K562 (cell line): ENCODE measurements around the gene KCNJ9. TPM values are rescaled to one million over a fixed set of nuclear protein-coding genes. Genes with fewer than 3 reads are reported as not detected.

Experiments
- ATAC-seq: fragments of 200-7000 bp; cut with Tn5 transposase; 3 replicates; pipeline ENCODE4 v1.9.1; 2020; ENCODE audit warnings: moderate library complexity
- BruUV-seq: library from RNA; stranded (reverse); fragments of 400-500 nt; replicated peaks from 2 replicates; lab custom pipeline; 2021; lab: Mats Ljungman, UMichigan
- CTCF ChIA-PET: fragments of 300-600 bp; formaldehyde crosslinking; extraction: SDS; loops from one replicate; lab custom pipeline; 2021; ENCODE audit warnings: low intra/inter-chr PET ratio; lab: Yijun Ruan, JAX
- POLR2A ChIA-PET: fragments of 300-600, 350-650 bp; sonication (Branson Sonifier 250); formaldehyde crosslinking; extraction: SDS; loops from one replicate; lab custom pipeline; 2021; ENCODE audit warnings: antibody characterized with exemption, inconsistent platforms; lab: Yijun Ruan, JAX
- DNase-seq, 4 experiments: peaks; one replicate each; pipeline versions ENCODE4 v3.0.0 to v3.0.0-alpha.2; 2011 to 2018; ENCODE audit warnings: low spot score in 3 of 4, mixed read lengths in 3 of 4; ENCODE audit errors: extremely low read depth in 1 of 4
- FAIRE-seq: peaks from 2 replicates; lab custom pipeline; 2011; peaks lifted over from hg19 to GRCh38; lab: Jason Lieb, UNC
- H2AFZ ChIP-seq: 2 replicates; pipeline ENCODE4 v1.6.0; 2011; ENCODE audit warnings: low read depth, low read length, control low read depth, inconsistent platforms
- H3K27ac ChIP-seq: fragments of 200-600 bp; 3 replicates; pipeline ENCODE4 v1.8.0; 2011; ENCODE audit warnings: low read depth, mild to moderate bottlenecking, control low read depth, inconsistent platforms, low read length, moderate library complexity, mixed read lengths; ENCODE audit errors: extremely low read depth
- H3K27me3 ChIP-seq, 2 experiments: fragments of 300-600 bp in 1 of 2; 2 replicates in 1 of 2; 3 replicates in 1 of 2; pipeline versions ENCODE4 v1.6.0 to v1.8.0; 2011; ENCODE audit warnings: inconsistent platforms in 2 of 2, low read length in 2 of 2, mild to moderate bottlenecking in 1 of 2, mixed read lengths in 1 of 2, moderate library complexity in 1 of 2; ENCODE audit not compliant: control insufficient read depth in 2 of 2, insufficient read depth in 2 of 2
- H3K36me3 ChIP-seq: fragments of 300-600 bp; 3 replicates; pipeline ENCODE4 v1.8.0; 2011; ENCODE audit warnings: mild to moderate bottlenecking, low read length, inconsistent platforms; ENCODE audit not compliant: control insufficient read depth, insufficient read depth
- H3K4me1 ChIP-seq, 2 experiments: fragments of 200-600 bp in 1 of 2; replicated peaks in 1 of 2; 2 replicates in 1 of 2; 3 replicates in 1 of 2; pipeline versions ENCODE4 v1.5.1 to v1.8.0; 2011; ENCODE audit warnings: inconsistent platforms in 2 of 2, low read length in 2 of 2, mild to moderate bottlenecking in 1 of 2, mixed read lengths in 1 of 2, moderate library complexity in 1 of 2; ENCODE audit not compliant: control insufficient read depth in 2 of 2, insufficient read depth in 2 of 2
- H3K4me2 ChIP-seq: 2 replicates; pipeline ENCODE4 v1.6.1; 2011; ENCODE audit warnings: low read length, control low read depth, inconsistent platforms, mixed read lengths; ENCODE audit not compliant: insufficient read depth
- H3K4me3 ChIP-seq: fragments of 200-600 bp; sonication (generic), shearing (Covaris generic); 2 replicates; pipeline ENCODE4 v1.5.1; 2016; ENCODE audit warnings: control low read depth, inconsistent platforms
- H3K79me2 ChIP-seq: fragments of 200-600 bp; 3 replicates; pipeline ENCODE4 v1.8.0; 2011; ENCODE audit warnings: low read length, inconsistent platforms; ENCODE audit not compliant: control insufficient read depth, insufficient read depth
- H3K9ac ChIP-seq, 2 experiments: 2 replicates each; pipeline versions ENCODE4 v1.6.0 to v1.6.1; 2011; ENCODE audit warnings: low read depth in 2 of 2, low read length in 2 of 2, control low read depth in 1 of 2, inconsistent platforms in 1 of 2, mild to moderate bottlenecking in 1 of 2, mixed read lengths in 1 of 2; ENCODE audit not compliant: insufficient read depth in 1 of 2
- H3K9me1 ChIP-seq: one replicate; pipeline ENCODE4 v1.6.0; 2011; ENCODE audit warnings: inconsistent platforms, mild to moderate bottlenecking, low read length, moderate library complexity; ENCODE audit not compliant: control insufficient read depth, insufficient read depth
- H3K9me3 ChIP-seq: replicated peaks from 2 replicates; pipeline ENCODE4 v1.5.1; 2011; ENCODE audit warnings: low read depth, low read length, inconsistent platforms; ENCODE audit not compliant: control insufficient read depth, insufficient read depth
- H4K20me1 ChIP-seq: replicated peaks from 2 replicates; pipeline ENCODE4 v1.6.1; 2011; ENCODE audit warnings: low read length, inconsistent platforms, mixed read lengths; ENCODE audit not compliant: control insufficient read depth, insufficient read depth
- BRD9 ChIP-seq: fragments of 450-650 bp; IDR thresholded peaks from 2 replicates; pipeline ENCODE4 v1.6.1; 2018; ENCODE audit warnings: low read depth; ENCODE audit not compliant: partially characterized antibody
- CHD2 ChIP-seq: IDR thresholded peaks from 2 replicates; pipeline ENCODE4 v1.6.1; 2011; ENCODE audit warnings: low read depth, low read length
- E2F1 ChIP-seq: sonication (generic); formaldehyde crosslinking; IDR thresholded peaks from 2 replicates; pipeline ENCODE4 v1.8.1; 2023; ENCODE audit warnings: mild to moderate bottlenecking, missing genetic modification reagents, moderate library complexity
- E2F3 ChIP-seq: fragments of 250-450 bp; sonication (Bioruptor Pico); IDR thresholded peaks from 2 replicates; pipeline ENCODE4 v1.4.0; 2020; ENCODE audit warnings: mild to moderate bottlenecking
- HMG20B ChIP-seq: fragments of 250-450 bp; sonication (Bioruptor Pico); IDR thresholded peaks from 2 replicates; pipeline ENCODE4 v1.5.0; 2021; ENCODE audit warnings: mild to moderate bottlenecking
- MTF1 ChIP-seq: fragments of 250-450 bp; sonication (Bioruptor Pico); IDR thresholded peaks from 2 replicates; pipeline ENCODE4 v1.9.0; 2021; ENCODE audit warnings: moderate library complexity, mild to moderate bottlenecking, inconsistent platforms, borderline replicate concordance
- NR2C1 ChIP-seq, 2 experiments: fragments of 450-650 bp; IDR thresholded peaks; 2 replicates each; pipeline ENCODE4 v1.6.1; 2017; ENCODE audit warnings: mild to moderate bottlenecking in 2 of 2, antibody characterized with exemption in 1 of 2, inconsistent platforms in 1 of 2, missing compliant biosample characterization in 1 of 2, missing genetic modification characterization in 1 of 2
- NRF1 ChIP-seq, 2 experiments: fragments of 450-650 bp; IDR thresholded peaks in 1 of 2; conservative IDR thresholded peaks in 1 of 2; 2 replicates each; pipeline ENCODE4 v1.6.1; 2014; ENCODE audit warnings: mild to moderate bottlenecking in 2 of 2
- SIN3A ChIP-seq, 2 experiments: fragments of 150-350 bp in 1 of 2; IDR thresholded peaks; 2 replicates each; pipeline ENCODE4 v1.6.1; 2011 to 2016; ENCODE audit warnings: borderline replicate concordance in 2 of 2, low read depth in 2 of 2, low read length in 2 of 2, mild to moderate bottlenecking in 2 of 2, moderate library complexity in 2 of 2; ENCODE audit not compliant: control insufficient read depth in 1 of 2
- THRB ChIP-seq: fragments of 450-650 bp; formaldehyde crosslinking; conservative IDR thresholded peaks from 2 replicates; pipeline ENCODE4 v1.4.0; 2022; ENCODE audit warnings: mild to moderate bottlenecking, missing genetic modification characterization
- TRIM25 ChIP-seq: fragments of 450-650 bp; IDR thresholded peaks from 2 replicates; pipeline ENCODE4 v1.7.0; 2016; ENCODE audit warnings: borderline replicate concordance
- ZC3H8 ChIP-seq: fragments of 450-650 bp; IDR thresholded peaks from 2 replicates; pipeline ENCODE4 v1.6.1; 2017
- ZNF212 ChIP-seq: fragments of 450-650 bp; formaldehyde crosslinking; IDR thresholded peaks from 2 replicates; pipeline ENCODE4 v1.4.0; 2020; ENCODE audit warnings: mild to moderate bottlenecking
- ZNF584 ChIP-seq: fragments of 200-800 bp; sonication (Bioruptor generic); IDR thresholded peaks from 2 replicates; pipeline ENCODE4 v1.6.1; 2016; ENCODE audit warnings: low read depth, mild to moderate bottlenecking, missing genetic modification characterization, missing compliant biosample characterization
- ZNF586 ChIP-seq: fragments of 450-650 bp; formaldehyde crosslinking; conservative IDR thresholded peaks from 2 replicates; pipeline ENCODE4 v1.4.0; 2020; ENCODE audit warnings: mild to moderate bottlenecking, moderate library complexity
- ZNF699 ChIP-seq: fragments of 250-450 bp; sonication (Bioruptor Pico); IDR thresholded peaks from 2 replicates; pipeline ENCODE4 v1.8.0; 2021; ENCODE audit warnings: mild to moderate bottlenecking, moderate library complexity; ENCODE audit not compliant: insufficient replicate concordance
- ZNF785 ChIP-seq: fragments of 250-450 bp; sonication (Bioruptor Pico); IDR thresholded peaks from 2 replicates; pipeline ENCODE4 v1.4.0; 2020; ENCODE audit warnings: mild to moderate bottlenecking
- WGBS: fragments of 100-300 bp; shearing (Covaris generic); methylation state at CpG from one replicate; pipeline ENCODE4 v1.1.6; 2016; ENCODE audit warnings: low coverage, mixed read lengths; ENCODE audit not compliant: insufficient coverage; ENCODE audit errors: missing lambda C conversion rate; 5-methylcytosine and 5-hydroxymethylcytosine counted together
- in situ Hi-C: fragments of 300-500 bp; cut with MboI; formaldehyde crosslinking; loops from 4 replicates; pipeline ENCODE4 v1.15.0; 2018; ENCODE audit warnings: inconsistent platforms, mixed read lengths
- intact Hi-C: fragments of 100-400 bp; cut with micrococcal nuclease; formaldehyde crosslinking; loops from 2 replicates; pipeline ENCODE4 v1.14.2; 2022
- polyA plus RNA-seq, 8 experiments: library from polyadenylated mRNA; depleted of rRNA in 4 of 8; stranded (reverse) in 5 of 8; unstranded in 3 of 8; fragments of >200 nt; fragmentation: Nextera tagmentation in 2 of 8; fragmentation: Illumina TruSeq in 1 of 8; extraction: Ambion mirVana in 2 of 8; extraction: Trizol in 1 of 8; gene quantifications; 2 replicates each; pipeline versions ENCODE4 v1.2.1 to v1.2.3, GENCODE V29; 2011 to 2014; ENCODE audit warnings: inconsistent platforms in 1 of 8, missing spikeins in 1 of 8
- total RNA-seq, 7 experiments: library from RNA; depleted of rRNA in 6 of 7; stranded (reverse); fragments of >200 nt in 6 of 7; fragmentation: Illumina TruSeq in 2 of 7; extraction: Trizol in 2 of 7; gene quantifications; 2 replicates each; pipeline versions ENCODE4 v1.2.1 to v1.2.3, GENCODE V29; 2011 to 2021; ENCODE audit warnings: low replicate concordance in 1 of 7

Gene KCNJ9
- total and polyA plus RNA-seq, 9 of the 15 experiments (the other 6 are each of a cell fraction or from before 2014, with no cell fraction given): not detected

GRCh38 chr1:160080381-160081100 is 797 bp upstream of the KCNJ9 start:
- no peaks in the 10 kb centered on the region for H3K9me1 ChIP-seq
- H3K9ac ChIP-seq: no peak overlapping the region
- ChIA-PET POLR2A (interaction anchor here (0.7 to 1.3 kb wide), 3 partner anchors 9 to 18 kb away, joined by 4 to 5 read pairs (median 4); partner anchors contain the start of gene IGSF8), CTCF (no interaction called here)
- in situ Hi-C loops: no loop called here
- H4K20me1 ChIP-seq: no peaks in the 10 kb centered on the region
- H3K4me1 ChIP-seq: peaks cover 0 to 12% of the 10 kb centered on the region in 2 experiments; a peak in 1 of 5 replicates
- TF ChIP-seq E2F3 (CRISPR knock-in tag) (no peak), CHD2 (no peak), ZNF586 (no peak), NRF1 (conservative IDR thresholded peaks at IDR 0.05 in 1 of 2, IDR thresholded peaks at IDR 0.05 in 1 of 2) (no peak), SIN3A (IDR thresholded peaks at IDR 0.05; ENCODE audit: borderline replicate concordance in 2 of 2, control insufficient read depth in 1 of 2, low read depth in 2 of 2, low read length in 2 of 2) (no peak), BRD9 (no peak), ZNF699 (CRISPR knock-in tag) (no peak), TRIM25 (no peak), ZNF212 (no peak), E2F1 (CRISPR knock-in tag) (no peak), MTF1 (CRISPR knock-in tag) (no peak), ZNF785 (no peak), ZC3H8 (no peak), NR2C1 (IDR thresholded peaks at IDR 0.05) (no peak), NR2C1 (tag; IDR thresholded peaks at IDR 0.05) (no peak), ZNF584 (CRISPR knock-in tag) (no peak), HMG20B (CRISPR knock-in tag) (no peak), THRB (no peak)
- TF ChIP-seq, all 486 proteins: peak for 0
- no peak for DNase-seq
- H3K9me3 ChIP-seq: no peaks in the 10 kb centered on the region
- FAIRE-seq: no peak
- H3K79me2 ChIP-seq: no peaks in the 10 kb centered on the region
- no TSS peak for BruUV-seq
- no peak overlapping the region for H3K4me3 ChIP-seq
- no peak for ATAC-seq
- H3K4me2 ChIP-seq: no peak overlapping the region
- peaks cover 9 to 43% of the 10 kb centered on the region in 2 experiments; a peak in 4 of 5 replicates for H3K27me3 ChIP-seq
- WGBS: under 1% methylated on average over 6 of the region's 6 CpGs
- no peak overlapping the region for H3K27ac ChIP-seq
- intact Hi-C loops: loop anchor here (5.0 kb wide), 1 partner anchor 143 kb away; no protein-coding TSS in a partner anchor
- no peaks in the 10 kb centered on the region for H3K36me3 ChIP-seq
- H2AFZ ChIP-seq: no peak overlapping the region
